CD4-positive, alpha-beta T cell treated with Interferon alpha-2 for 1 hour (primary cell): ENCODE measurements around the gene DGKE.
A peak's percentile ranks its signal among the peaks of the same experiment; 100 is the strongest.

ENCODE experiments used
- DNase-seq, 2 donors: peaks; one replicate each; pipeline ENCODE4 v3.0.0-alpha.2; 2020 to 2022

DGKE gene

GRCh38 chr17:56833809-56834379 is at the start of gene DGKE, which contains the start of gene C17orf67:
Gene DGKE (plus strand): TSS chr17:56834151. CDS start chr17:56834796, 645 bp downstream.
Gene C17orf67 (minus strand): TSS chr17:56833920. CDS start chr17:56815810, 18,110 bp downstream.
- peak; percentile 97 to 99 for DNase-seq

GRCh38 chr17:56785405-56785804 is 48.5 kb upstream of the DGKE start:
- DNase-seq, result no peak

GRCh38 chr17:56785997-56786680 is 47.8 kb upstream of the DGKE start:
- no peak for DNase-seq

- DNase-seq, result peak; percentile 24 to 58
Measured at GRCh38 chr17:56786989-56787482, 46.9 kb upstream of the DGKE start.

GRCh38 chr17:56792267-56792666 is 41.7 kb upstream of the DGKE start:
- DNase-seq, result no peak

- DNase-seq, result no peak
Measured at GRCh38 chr17:56793531-56793930, 40.4 kb upstream of the DGKE start.

GRCh38 chr17:56793957-56794356 is 40.0 kb upstream of the DGKE start:
- no peak for DNase-seq

GRCh38 chr17:56795221-56795865 is 38.6 kb upstream of the DGKE start:
- DNase-seq, result no peak

- DNase-seq, result no peak
Measured at GRCh38 chr17:56796536-56796935, 37.4 kb upstream of the DGKE start.

- DNase-seq, result no peak
Measured at GRCh38 chr17:56798916-56799315, 35.0 kb upstream of the DGKE start.

GRCh38 chr17:56801459-56802178 is 32.3 kb upstream of the DGKE start:
- DNase-seq, result no peak

- DNase-seq, result no peak
Measured at GRCh38 chr17:56803071-56803470, 30.9 kb upstream of the DGKE start.

GRCh38 chr17:56804454-56804853 is 29.5 kb upstream of the DGKE start:
- DNase-seq, result no peak

GRCh38 chr17:56806949-56807348 is 27.0 kb upstream of the DGKE start:
- no peak for DNase-seq

GRCh38 chr17:56807723-56808122 is 26.2 kb upstream of the DGKE start:
- DNase-seq, result no peak

GRCh38 chr17:56808503-56808902 is 25.4 kb upstream of the DGKE start:
- DNase-seq, result no peak

- no peak for DNase-seq
Measured at GRCh38 chr17:56809106-56809819, 24.7 kb upstream of the DGKE start.

GRCh38 chr17:56809820-56810179 is 24.2 kb upstream of the DGKE start:
- no peak for DNase-seq

- DNase-seq, result no peak
Measured at GRCh38 chr17:56810343-56810742, 23.6 kb upstream of the DGKE start.

GRCh38 chr17:56810891-56811775 is 22.8 kb upstream of the DGKE start:
- DNase-seq, result no peak

GRCh38 chr17:56812901-56813388 is 21.0 kb upstream of the DGKE start:
- DNase-seq, result no peak
